ENCODE results near the gene ANKFY1.
A peak's percentile ranks its signal among the peaks of the same experiment; 100 is the strongest.
"Not testable (repeated sequence)": the region's sequence is repeated elsewhere in the genome, so short reads cannot be mapped to it uniquely, and the experiment has no call there.

The ANKFY1 gene

GRCh38 chr17:4155980-4156620 is 107.7 kb downstream of the ANKFY1 start:
- no peak for DNase-seq (ENCODE audit: low spot score)

- no peak for DNase-seq (ENCODE audit: low spot score)
Measured at GRCh38 chr17:4154201-4154600, 109.6 kb downstream of the ANKFY1 start.

GRCh38 chr17:4152471-4152870 is 111.3 kb downstream of the ANKFY1 start:
- no peak for DNase-seq (ENCODE audit: low spot score)

GRCh38 chr17:4150096-4150495 is 113.7 kb downstream of the ANKFY1 start:
- no peak for DNase-seq (ENCODE audit: low spot score)

GRCh38 chr17:4148611-4149308 is 115.0 kb downstream of the ANKFY1 start:
- no peak for DNase-seq (ENCODE audit: low spot score)

- DNase-seq (ENCODE audit: low spot score), result peak; percentile 56
Measured at GRCh38 chr17:4147751-4148310, 115.9 kb downstream of the ANKFY1 start.

- DNase-seq (ENCODE audit: low spot score), result no peak
Measured at GRCh38 chr17:4146641-4147040, 117.1 kb downstream of the ANKFY1 start.

GRCh38 chr17:4144422-4144747 is 119.4 kb downstream of the ANKFY1 start:
- DNase-seq (ENCODE audit: low spot score), result no peak

GRCh38 chr17:4143563-4144421 is 120.0 kb downstream of the ANKFY1 start:
- peak; percentile 92 for DNase-seq (ENCODE audit: low spot score)

- no peak for DNase-seq (ENCODE audit: low spot score)
Measured at GRCh38 chr17:4142107-4142900, 121.5 kb downstream of the ANKFY1 start.

GRCh38 chr17:4140125-4140524 is 123.7 kb downstream of the ANKFY1 start:
- no peak for DNase-seq (ENCODE audit: low spot score)

- DNase-seq (ENCODE audit: low spot score), result not testable (repeated sequence)
Measured at GRCh38 chr17:4138906-4139526, 124.8 kb downstream of the ANKFY1 start.

GRCh38 chr17:4136373-4136772 is 127.4 kb downstream of the ANKFY1 start:
- DNase-seq (ENCODE audit: low spot score), result peak; percentile 32

- no peak for DNase-seq (ENCODE audit: low spot score)
Measured at GRCh38 chr17:4135489-4135888, 128.3 kb downstream of the ANKFY1 start.

GRCh38 chr17:4134721-4135120 is 129.1 kb downstream of the ANKFY1 start:
- no peak for DNase-seq (ENCODE audit: low spot score)

- peak; percentile 68 for DNase-seq (ENCODE audit: low spot score)
Measured at GRCh38 chr17:4130715-4131114, 133.1 kb downstream of the ANKFY1 start.

GRCh38 chr17:4127555-4127954 is 136.2 kb downstream of the ANKFY1 start:
- no peak for DNase-seq (ENCODE audit: low spot score)

GRCh38 chr17:4125552-4125951 is 138.2 kb downstream of the ANKFY1 start:
- DNase-seq (ENCODE audit: low spot score), result no peak

GRCh38 chr17:4124999-4125398 is 138.8 kb downstream of the ANKFY1 start:
- no peak for DNase-seq (ENCODE audit: low spot score)

- DNase-seq (ENCODE audit: low spot score), result no peak
Measured at GRCh38 chr17:4120332-4120731, 143.4 kb downstream of the ANKFY1 start.

- no peak for DNase-seq (ENCODE audit: low spot score)
Measured at GRCh38 chr17:4119299-4119698, 144.5 kb downstream of the ANKFY1 start.
